GM18858 (cell line): ENCODE measurements around the gene MARS1.
"Not testable (repeated sequence)": the region's sequence is repeated elsewhere in the genome, so short reads cannot be mapped to it uniquely, and the experiment has no call there.

Experiments used
- ATAC-seq: cut with Tn5 transposase; IDR thresholded peaks from one replicate; pipeline ENCODE4 v1.9.1; 2021; ENCODE audit not compliant: unreplicated experiment

MARS1 gene

DNA sequence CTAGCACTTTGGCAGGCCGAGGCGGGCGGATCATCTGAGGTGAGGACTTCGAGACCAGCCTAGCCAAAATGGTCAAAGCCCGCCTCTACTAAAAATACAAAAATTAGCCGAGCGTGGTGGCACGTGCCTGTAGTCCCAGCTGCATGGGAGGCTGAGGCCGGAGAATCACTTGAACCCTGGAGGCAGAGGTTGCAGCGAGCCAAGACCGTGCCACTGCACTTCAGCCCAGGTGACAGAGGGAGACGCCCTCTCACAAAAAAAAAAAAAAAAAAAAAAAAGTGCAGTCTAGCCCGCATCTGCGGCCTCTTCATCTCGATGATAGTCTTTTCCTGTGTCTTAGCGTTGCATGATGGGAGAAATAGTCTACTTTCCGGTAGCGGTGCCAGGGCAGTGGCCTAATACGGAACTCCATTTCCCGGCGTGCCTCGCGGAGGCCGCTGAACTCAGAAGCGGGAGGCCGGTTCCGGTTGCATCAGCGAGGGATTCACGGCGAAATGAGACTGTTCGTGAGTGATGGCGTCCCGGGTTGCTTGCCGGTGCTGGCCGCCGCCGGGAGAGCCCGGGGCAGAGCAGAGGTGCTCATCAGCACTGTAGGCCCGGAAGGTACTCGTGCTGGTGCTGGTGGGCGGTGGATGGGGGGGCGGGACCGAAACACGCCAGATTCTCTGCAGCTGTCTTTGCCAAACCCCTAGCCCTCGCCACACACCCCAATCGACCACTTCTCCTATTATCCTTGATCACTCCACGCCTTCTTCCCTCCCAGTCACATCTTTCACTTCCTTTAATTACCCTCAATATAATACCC, at the start of gene MARS1:
Gene MARS1, plus strand, starts transcription at position 472 of the 805 bp plus-strand sequence. Its CDS starts 23 bp downstream, at position 495.
- ATAC-seq = peak; percentile 98

DNA sequence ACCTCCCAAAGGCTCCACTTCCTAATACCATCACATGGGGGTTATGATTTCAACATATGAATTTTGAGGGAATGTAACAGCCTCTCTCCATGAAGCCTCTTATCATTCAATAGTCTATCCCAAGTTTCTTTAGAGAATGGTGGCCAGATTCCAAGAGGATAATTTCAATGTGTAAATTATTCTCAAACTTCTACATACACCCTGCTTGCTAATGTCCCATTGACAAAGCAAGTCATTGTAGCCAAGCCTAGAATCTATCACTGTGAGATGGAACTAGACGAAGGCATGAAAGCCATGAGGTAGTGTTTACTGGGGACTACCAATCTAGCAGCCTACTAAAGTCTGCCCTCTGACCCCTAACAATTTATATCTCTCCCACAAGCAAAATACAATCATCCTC, 49.5 kb upstream of the MARS1 start:
- ATAC-seq = no peak

DNA sequence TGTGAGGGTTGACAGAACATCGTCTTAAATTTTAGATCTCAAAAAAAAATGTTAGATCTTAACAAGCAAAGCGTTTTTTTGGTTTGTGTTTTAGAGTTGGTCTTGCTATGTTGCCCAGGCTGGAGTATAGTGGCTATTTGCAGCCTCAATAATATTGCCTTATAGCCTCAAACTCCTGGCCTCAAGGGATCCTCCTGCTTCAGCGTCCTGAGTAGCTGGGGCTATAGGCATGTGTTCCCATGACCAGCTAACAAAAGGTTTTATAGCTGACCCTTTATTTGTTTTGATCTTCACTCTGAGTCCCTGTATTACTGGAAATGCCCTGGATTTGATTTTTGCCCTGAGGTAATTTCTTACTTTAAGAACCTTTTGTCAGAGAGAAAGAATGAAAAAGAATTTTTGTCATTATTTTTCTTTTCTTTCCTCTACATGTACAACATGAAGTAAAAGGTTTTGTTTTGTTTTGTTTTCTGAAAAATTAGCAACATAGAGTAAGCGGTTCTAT, 48.1 kb upstream of the MARS1 start:
- ATAC-seq = no peak

DNA sequence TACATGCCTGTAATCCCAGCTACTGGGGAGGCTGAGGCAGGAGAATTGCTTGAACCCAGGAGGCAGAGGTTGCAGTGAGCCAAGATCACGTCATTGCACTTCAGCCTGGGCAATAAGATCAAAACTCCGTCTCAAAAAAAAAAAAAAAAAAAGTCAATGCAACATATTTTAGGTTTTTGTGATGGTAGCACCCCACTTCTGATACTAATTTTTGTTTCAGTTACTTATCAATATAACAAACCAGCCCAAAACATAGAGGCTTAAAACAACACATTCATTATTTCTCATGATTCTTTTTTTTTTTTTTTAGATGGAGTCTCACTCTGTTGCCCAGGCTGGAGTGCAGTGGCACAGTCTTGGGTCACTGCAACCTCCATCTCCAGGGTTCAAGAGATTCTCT, 46.5 kb upstream of the MARS1 start:
- not testable (repeated sequence) for ATAC-seq

DNA sequence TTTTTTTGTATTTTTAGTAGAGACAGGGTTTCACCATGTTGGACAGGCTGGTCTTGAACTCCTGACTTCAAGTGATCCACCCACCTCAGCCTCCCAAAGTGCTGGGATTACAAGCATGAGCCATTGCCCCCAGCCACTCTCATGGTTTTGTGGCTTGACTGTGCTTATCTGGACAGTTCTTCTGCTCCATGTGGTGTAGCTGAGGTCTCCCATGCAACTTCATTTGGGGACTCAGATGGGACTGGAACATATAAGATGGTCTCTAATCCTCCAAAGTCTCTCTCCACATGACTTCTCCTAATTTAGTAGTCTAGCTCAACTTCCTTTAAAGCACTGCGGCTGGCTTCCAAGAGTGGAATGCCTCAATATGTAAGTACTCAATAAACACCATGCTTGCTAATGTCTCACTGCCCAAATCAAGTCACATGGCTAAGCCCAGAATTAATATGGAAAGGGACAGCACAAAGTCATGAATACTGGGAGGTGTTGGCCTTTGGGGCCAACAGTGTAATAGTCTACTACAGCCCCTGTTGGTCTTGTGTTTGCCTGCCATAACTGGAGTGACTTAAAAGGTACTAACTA, 45.9 kb upstream of the MARS1 start:
- ATAC-seq = no peak

DNA sequence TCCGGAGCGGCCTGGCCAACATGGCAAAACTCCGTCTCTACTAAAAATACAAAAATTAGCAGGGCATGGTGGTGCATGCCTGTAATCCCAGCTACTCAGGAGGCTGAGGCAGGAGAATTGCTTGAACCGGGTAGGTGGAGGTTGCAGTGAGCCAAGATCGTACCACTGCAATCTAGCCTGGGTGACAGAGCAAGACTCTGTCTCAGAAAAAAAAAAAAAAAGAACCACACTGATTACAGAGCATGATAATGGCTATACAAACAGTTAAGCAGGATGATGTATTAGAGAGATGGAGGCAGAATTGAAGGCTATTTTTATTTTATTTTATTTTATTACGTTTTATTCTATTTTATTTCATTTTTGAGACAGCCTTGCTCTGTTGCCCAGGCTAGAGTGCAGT, 43.5 kb upstream of the MARS1 start:
- not testable (repeated sequence) for ATAC-seq

DNA sequence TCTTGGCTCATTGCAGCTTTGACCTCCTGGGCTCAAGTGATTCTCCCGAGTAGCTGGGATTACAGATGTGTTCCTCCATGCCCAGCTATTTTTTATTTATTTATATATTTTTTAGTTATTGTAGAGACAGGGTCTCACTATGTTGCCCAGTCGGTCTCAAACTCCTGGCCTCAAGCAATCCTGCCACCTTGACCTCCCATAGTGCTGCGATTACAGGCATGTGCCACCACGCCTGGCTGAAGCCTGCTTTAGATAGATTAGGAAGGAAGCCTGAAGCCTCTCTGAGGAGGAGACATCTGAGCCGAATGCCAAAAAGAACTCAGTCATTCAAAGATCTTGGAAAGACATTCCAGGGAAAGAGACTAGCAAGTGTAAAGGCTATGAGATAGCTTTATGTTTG, 43.1 kb upstream of the MARS1 start:
- no peak for ATAC-seq

DNA sequence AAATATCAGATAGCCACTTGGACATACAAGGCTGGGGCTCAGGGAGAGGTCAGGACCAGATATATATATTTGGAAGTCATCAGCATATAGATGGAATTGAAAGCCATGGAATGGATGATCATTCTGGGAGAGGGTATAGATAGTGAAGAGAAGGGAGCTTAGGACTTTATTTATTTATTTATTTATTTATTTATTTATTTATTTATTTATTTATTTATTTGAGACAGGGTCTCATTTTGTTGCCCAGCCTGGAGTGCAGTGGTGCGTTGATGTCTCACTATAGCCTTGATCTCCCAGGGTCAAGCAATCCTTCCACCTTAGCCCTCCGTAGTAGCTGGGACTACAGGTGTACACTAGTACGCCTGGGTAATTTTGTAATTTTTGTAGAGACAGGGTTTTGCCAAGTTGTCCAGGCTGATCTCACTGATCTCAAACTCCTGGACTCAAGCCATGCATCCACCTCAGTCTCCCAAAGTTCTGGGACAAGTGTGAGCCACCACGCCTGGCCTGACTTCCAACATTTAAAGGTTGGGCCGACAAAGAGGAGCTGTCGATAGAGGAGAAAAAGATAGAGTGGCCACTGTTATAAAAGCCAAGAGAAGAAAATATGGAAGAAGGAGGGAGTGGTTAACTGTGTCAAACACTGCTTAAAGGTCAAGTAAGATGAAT, 41.4 kb upstream of the MARS1 start:
- ATAC-seq = no peak

DNA sequence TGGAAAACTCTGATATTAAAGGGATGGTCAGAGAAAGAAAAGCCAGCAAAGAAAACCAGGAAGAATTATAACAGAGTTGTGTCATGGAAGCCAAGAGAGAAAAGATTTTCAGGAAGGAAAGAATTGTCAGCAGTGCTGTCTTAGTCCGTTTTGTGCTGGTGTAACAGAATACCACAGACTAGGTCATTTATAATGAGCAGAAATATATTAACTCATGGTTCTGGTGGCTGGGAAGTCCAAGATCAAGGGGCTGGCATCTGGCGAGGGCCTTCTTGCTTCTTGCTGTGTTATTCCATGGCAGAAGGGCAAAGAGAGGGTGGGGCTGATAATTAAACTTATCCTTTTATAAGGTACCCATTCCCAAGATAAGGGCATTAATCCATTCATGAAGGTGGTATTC, 39.2 kb upstream of the MARS1 start:
- ATAC-seq = no peak

DNA sequence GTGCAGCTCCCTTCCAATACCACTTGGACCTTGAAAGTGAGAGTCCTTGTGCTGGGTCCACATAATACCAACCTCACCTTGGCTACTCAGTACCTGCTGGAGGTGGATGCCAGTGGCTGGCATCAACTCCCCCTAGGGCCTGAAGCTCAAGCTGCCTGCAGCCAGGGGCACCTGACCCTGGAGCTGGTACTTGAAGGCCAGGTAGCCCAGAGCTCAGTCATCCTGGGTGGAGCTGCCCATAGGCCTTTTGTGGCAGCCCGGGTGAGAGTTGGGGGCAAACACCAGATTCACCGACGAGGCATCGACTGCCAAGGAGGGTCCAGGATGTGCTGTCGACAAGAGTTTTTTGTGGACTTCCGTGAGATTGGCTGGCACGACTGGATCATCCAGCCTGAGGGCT, 38.5 kb upstream of the MARS1 start:
- ATAC-seq = no peak

DNA sequence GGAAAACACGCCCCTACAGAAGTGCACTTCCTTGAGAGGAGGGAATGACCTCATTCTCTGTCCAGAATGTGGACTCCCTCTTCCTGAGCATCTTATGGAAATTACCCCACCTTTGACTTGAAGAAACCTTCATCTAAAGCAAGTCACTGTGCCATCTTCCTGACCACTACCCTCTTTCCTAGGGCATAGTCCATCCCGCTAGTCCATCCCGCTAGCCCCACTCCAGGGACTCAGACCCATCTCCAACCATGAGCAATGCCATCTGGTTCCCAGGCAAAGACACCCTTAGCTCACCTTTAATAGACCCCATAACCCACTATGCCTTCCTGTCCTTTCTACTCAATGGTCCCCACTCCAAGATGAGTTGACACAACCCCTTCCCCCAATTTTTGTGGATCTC, 37.8 kb upstream of the MARS1 start:
- ATAC-seq = no peak

DNA sequence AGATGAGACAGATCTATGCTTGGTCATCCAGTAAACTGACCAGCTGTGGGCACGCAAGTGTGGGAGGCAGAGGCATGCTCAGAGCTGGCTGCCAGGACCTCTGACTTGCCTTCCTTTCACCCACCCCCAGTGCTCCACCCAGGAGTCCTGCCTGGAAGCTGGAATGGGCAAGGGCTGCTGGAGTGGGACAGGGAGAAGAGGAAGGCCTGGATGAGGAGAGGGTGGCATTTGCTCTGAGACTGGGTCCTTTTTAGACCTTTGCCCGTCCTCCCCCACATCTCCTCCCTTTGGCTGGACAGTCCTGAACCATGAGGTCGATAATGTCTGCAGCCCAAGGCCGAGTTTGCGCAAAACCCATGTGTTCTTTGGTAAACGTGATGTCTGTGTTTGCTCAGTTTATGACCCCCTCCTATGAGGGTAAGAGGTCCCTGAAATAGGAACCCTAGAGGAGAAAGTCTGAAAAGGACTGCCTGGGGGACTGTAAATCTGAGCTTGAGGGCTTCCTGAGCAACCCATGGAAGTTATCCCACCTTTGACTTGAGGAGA, 36.6 kb upstream of the MARS1 start:
- ATAC-seq = no peak

DNA sequence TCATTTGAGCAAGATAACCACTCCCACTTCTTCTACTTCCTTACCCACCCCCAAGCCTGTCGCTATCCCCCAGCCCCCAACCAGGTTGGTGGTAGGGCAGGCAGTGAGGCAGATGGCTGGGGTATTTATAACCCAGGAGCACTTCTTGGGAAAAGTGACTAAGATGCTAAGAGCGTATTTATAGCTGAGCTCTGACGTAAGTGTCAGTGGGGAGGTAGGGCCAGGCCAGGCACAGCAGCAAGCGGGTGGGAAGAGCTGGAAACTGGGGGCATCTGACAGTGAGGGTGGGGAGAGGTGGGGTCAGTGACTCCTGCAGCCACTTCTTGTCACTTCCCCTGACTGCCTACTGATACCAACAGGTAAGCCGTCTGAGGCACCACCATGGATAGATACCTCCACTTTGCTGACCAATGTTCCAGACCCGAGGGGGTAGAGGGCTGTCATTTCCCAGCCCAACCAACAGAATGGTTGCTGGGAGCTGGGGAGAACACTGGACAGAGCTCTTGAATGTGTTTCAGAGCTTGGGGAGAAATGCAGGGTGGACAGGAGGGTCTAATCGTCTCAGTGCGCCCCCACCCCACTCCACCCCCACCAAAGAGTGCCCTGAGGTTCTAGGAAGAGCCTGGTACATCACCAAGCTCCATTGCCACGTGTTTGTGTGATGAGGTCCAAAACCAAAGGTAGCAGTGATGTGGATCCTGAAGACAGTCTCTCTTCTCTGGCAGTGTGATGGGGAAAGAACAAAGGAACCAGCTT, 35.5 kb upstream of the MARS1 start:
- ATAC-seq = no peak

DNA sequence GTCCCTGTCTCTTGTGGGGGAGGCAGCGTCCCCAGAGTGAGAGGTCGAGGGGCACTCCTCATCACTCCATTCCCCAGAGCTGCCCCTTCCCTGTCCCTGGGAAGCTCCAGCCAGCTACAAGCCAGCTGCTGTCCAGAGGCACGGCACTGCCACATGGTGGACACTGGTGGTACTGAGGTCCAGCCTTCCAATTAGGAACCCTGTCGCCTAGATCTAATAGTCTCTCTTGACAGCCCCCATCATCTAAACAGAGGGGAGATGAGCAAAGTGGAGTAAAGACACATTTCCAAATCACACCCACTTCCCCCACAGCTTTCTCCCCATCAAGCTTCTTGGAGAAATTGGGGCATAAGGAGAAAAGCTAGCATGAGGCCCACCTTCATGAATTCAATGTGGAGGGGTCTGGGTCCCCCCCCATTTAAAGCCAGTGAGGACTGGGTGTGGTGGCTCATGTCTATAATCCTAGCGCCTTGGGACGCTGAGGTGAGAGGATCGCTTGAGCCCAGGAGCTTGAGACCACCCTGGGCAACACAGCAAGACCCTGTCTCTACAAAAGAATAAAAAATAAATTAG, 34.8 kb upstream of the MARS1 start:
- peak; percentile 42 for ATAC-seq

DNA sequence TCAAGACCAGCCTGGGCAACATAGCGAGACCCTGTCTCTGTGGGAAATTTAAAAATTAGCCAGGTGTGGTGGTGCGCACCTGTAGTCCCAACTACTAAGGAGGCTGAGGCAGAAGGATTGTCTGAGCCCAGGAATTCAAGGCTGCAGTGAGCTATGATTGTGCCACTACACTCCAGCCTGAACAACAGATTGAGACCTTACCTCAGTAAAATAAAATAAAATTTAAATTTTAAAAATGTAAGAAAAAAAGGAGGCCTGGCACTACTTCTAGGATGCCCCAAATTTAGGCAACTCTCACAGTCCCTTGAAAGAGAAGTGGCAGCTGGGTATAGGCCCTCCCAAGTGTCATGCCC, 33.7 kb upstream of the MARS1 start:
- no peak for ATAC-seq

DNA sequence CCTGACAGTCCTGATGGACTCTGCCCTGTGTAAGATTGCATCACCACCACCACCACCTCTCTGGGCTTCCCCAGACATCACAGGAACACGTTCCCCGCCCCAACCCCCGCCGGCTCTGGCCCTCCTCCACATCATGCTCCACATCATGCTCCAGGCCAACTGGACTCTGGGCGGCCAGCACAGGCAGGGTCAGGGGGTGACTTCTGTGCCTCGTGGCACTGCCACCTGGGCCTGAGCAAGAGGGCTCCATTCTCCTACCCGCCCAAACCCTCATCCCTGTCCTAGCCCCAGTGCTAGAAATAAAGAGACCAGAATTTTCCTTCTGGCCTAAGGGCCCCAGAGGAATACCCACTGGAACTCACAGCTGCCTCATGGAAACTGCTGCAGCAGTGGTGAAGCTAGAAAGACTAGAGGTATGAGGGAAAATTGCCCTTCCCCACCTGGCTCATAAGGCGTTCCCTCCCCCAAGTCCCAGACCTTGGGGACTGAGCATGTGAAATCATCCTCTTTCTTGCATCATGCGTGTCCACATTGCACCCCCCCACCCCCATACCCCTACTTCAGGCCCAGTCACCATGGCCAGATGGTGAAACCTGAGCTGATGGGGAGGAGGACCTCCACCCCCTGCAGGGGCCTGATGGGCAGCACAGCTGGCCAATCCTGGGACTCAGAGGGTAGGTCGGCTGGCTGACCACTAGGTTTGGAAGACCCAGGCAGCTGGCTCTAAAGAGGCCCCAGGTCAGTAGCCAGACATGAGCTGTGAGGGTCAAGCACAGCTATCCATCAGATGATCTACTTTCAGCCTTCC, 33.1 kb upstream of the MARS1 start, which contains the start of gene INHBE:
Gene INHBE, plus strand, starts transcription at position 742 of the 808 bp plus-strand sequence. CDS start 230 bp downstream, outside the sequence.
- ATAC-seq = no peak

DNA sequence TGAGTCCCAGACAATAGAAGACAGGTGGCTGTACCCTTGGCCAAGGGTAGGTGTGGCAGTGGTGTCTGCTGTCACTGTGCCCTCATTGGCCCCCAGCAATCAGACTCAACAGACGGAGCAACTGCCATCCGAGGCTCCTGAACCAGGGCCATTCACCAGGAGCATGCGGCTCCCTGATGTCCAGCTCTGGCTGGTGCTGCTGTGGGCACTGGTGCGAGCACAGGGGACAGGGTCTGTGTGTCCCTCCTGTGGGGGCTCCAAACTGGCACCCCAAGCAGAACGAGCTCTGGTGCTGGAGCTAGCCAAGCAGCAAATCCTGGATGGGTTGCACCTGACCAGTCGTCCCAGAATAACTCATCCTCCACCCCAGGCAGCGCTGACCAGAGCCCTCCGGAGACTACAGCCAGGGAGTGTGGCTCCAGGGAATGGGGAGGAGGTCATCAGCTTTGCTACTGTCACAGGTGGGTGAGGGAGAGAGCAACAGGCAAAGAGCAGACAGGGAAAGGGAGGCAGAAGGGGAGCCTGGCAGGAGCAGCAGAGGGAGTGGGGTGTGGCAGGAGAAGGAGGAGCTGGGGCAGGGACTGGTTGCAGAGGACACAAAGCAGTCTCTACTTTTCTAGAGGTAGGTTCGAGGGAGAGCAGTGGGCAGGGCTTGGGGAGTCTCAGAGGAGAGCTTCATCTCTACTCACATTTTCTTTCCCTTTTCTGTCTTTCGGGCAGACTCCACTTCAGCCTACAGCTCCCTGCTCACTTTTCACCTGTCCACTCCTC, 32.3 kb upstream of the MARS1 start:
- no peak for ATAC-seq

DNA sequence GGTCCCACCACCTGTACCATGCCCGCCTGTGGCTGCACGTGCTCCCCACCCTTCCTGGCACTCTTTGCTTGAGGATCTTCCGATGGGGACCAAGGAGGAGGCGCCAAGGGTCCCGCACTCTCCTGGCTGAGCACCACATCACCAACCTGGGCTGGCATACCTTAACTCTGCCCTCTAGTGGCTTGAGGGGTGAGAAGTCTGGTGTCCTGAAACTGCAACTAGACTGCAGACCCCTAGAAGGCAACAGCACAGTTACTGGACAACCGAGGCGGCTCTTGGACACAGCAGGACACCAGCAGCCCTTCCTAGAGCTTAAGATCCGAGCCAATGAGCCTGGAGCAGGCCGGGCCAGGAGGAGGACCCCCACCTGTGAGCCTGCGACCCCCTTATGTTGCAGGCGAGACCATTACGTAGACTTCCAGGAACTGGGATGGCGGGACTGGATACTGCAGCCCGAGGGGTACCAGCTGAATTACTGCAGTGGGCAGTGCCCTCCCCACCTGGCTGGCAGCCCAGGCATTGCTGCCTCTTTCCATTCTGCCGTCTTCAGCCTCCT, 31.6 kb upstream of the MARS1 start:
- no peak for ATAC-seq
